AG08396 (cell line): ENCODE data around the gene ELANE.
A peak's percentile ranks its signal among the peaks of the same experiment; 100 is the strongest.
"Not testable (repeated sequence)": the region's sequence is repeated elsewhere in the genome, so short reads cannot be mapped to it uniquely, and the experiment has no call there.

ENCODE experiments used
- DNase-seq: peaks from one replicate; pipeline ENCODE4 v3.0.0; 2012; ENCODE audit warnings: low spot score, mixed read lengths

Gene ELANE

DNA sequence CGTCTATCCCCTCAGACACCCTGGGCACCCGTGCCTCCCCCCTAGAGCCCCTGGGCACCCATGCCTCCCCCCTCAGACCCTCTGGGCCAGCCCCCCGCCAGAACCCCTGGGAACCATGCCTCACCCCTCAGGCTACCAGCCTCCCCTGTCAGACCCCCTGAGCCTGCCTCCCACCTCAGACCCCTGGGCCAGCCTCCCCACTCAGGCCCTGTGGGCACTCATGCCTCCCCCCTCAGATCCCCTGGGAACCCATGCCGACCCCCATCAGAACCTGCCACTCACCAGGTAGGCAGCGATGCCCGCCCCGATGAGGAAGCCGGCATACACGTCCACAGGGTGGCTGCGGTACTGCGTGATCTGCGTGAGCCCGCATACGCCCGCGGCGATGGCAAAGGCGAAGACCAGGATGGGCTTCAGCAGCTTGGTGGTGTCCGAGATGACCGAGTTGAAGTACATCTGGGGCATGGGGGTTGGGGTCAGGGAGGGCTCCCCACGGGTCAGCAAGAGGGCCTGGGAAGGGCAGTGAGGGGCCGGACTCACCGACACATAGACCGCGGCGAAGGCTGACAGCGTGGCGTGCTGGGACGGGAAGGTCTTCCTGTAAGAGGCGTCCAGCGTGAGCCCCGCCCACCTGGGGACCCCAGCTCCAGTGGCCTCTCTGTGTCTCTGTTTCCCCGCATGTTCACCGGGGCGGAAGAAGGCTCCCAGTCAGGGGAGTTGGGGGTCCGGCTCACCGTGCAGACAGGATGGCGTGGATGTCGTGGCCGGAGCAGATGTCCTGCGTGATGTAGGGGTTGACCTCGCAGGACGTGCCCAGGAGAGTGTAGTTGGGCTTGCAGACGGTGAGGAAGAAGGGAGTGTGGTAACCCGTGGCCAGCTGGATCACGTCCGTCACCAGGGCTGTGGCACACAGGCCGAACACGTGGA is 37.7 kb upstream of the ELANE start:
- peak; percentile 39 for DNase-seq

DNA sequence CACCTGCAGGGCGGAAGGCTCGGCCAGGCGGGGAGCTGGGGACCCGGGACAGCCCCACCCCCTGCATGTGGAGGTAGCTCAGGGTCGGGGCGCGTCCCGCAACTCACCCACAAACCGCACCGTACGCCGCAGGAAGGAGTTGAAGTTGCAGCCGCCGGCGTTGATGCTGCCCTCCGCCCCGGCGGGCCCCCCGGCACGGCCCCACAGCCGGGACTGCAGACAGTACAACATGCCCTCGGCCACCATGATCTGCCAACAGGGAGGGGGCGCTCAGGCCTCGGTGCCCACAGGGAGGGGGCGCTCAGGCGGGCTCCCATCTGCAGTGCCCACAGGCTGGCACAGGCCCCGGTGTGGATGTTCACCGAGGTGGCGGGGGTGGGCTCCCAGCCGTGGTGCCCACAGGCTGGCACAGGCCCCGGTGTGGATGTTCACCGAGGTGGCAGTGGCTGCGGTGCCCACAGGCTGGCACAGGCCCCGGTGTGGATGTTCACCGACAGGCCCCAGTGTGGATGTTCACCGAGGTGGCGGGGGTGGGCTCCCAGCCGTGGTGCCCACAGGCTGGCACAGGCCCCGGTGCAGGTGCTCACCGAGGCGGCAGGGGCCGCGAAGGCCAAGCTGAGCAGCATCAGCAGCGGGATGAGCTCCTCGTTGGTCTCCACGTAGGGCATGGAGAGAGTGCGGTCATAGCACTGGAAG is 36.9 kb upstream of the ELANE start:
- no peak for DNase-seq

- DNase-seq = no peak
Observed at GRCh38 chr19:815775-816499, 36.2 kb upstream of the ELANE start.

GRCh38 chr19:816500-816857 is 35.6 kb upstream of the ELANE start:
- DNase-seq = no peak

- not testable (repeated sequence) for DNase-seq
Observed at GRCh38 chr19:820212-820611, 31.9 kb upstream of the ELANE start.

DNA sequence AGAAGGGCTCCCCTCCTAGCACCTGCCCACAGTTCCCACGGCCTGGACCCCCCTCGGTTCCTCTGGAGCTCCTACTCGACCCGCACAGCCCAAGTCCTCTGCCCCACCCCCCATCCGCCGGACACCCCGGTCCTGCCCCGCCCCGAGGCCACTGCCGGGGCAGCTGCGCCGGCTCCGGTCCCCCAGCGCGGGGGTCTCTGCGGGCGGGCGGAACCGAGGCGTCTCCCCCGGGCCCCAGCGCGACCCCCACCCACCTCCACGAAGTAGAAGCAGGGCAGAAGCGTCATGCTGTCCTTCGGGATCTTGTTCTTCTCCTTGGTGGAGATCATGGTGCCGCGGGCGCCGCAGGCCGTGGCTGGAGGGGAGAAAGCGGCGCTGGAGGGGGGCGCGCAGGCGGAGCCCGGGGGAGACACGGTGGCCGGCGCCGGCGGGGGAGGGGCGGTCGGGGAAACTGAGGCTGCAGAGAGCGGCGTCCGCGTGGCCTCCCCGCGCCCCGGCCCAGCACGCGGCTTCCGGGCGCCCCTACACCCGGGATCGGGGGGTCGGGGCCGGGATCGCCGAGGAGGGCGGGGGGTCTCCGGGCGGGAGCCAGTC is 30.8 kb upstream of the ELANE start:
- peak; percentile 54 for DNase-seq

- peak; percentile 41 for DNase-seq
Observed at GRCh38 chr19:821825-822503, 30.1 kb upstream of the ELANE start, which contains the start of gene PLPPR3. PLPPR3 (minus strand) TSS chr19:821955; CDS start chr19:821559, 396 bp downstream.

- DNase-seq = peak; percentile 66
Observed at GRCh38 chr19:823565-824121, 28.5 kb upstream of the ELANE start.

GRCh38 chr19:824885-825284 is 27.2 kb upstream of the ELANE start:
- DNase-seq = no peak

GRCh38 chr19:825897-826644 is 26.0 kb upstream of the ELANE start:
- no peak for DNase-seq

DNA sequence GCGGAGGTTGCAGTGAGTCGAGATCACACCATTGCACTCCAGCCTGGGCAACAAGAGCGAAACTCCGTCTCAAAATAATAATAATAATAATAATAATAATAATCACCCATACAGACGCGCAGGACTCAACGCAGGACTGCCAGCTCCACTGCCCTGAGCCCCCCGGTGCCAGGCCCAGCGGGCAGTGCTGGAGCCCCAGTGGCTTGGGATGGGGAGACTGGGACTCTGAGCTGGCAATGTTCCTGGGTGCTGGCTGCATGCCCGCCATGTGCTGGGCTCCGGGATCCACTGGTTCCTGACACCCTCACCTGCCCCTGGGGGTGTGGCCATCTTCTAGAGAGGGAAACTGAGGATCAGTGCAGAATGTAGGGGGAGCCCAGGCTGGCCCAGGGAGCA is 24.8 kb upstream of the ELANE start:
- no peak for DNase-seq

- no peak for DNase-seq
Observed at GRCh38 chr19:827710-828321, 24.3 kb upstream of the ELANE start, which contains the start of gene AZU1. AZU1 (plus strand) TSS chr19:827837; CDS start chr19:827847, 10 bp downstream.

DNA sequence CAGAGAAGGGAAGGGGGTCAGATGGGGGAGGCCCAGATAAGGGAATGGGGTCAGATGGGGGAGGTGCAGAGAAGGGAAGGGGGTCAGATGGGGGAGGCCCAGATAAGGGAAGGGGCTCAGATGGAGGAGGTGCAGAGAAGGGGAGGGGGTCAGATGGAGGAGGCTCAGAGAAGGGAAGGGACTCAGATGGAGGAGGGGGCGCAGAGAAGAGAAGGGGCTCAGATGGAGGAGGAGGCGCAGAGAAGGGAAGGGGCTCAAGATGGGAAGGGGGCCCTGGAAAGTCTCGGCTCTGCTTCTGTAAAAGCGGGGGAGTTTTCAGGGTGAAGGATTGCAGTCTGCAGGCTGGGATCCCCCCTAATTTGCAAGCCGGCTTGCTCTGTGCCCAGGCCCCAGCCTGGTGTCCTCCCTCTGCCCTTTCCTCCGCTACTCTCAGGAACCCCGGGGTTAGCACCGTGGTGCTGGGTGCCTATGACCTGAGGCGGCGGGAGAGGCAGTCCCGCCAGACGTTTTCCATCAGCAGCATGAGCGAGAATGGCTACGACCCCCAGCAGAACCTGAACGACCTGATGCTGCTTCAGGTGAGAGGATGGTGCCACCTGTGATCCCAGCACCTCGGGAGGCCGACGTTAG is 22.9 kb upstream of the ELANE start:
- no peak for DNase-seq

DNA sequence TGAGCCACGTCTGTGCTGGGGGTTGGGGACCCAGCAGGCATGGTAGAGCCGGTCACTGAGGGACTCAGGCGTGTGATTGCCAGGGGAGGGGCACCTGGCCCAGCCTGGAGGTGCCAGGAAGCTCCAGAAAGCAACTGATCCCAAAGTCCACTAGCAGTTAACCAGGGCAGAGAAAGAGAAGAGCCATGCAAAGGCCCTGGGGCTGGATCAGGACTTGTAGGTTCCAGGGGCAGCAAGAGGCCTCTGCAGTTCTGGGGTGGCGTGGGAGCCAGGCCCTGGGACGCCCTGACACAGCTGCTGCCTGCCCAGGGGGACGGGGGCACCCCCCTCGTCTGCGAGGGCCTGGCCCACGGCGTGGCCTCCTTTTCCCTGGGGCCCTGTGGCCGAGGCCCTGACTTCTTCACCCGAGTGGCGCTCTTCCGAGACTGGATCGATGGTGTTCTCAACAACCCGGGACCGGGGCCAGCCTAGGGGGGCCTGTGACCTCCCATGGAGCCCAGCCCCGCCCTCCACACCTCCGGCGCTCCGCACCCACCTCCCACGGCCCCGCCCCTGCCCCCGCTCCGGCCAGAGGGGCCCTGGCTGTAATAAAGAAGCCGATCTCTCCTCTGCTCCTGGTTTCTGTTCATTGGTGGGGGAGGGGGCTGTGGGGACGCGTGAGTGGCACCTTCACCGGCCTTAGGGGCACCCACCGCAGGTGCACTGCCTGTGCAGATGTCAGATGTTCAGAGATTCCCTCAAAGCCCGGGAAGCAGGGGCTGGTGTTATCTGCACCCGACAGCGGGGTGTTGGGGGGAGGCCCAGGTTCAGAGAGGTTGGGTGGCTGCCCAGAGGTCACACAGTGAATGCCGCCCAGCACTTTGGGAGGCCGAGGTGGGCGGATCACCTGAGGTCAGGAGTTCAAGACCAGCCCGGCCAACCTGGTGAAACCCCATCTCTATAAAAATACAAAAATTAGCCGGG is 20.4 kb upstream of the ELANE start:
- no peak for DNase-seq

DNA sequence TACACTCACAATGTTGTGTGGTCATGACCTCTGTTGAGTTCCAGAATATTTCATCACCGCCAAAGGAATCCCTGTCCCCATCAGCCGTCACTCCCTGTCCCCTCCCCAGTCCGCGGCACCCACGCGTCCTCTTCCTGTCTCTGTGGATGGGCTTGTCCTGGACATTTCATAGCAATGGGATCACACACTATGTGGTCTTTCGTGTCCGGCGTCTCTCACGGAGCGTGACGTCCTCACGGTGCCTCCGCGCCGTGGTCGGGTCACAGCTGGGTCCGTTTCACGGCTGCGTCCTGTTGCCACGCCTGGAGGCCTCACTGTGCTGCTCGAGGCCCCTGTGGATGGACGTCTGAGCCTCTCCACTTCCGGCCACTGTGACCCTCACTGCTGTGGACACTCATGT is 17.9 kb upstream of the ELANE start:
- DNase-seq = no peak

GRCh38 chr19:835210-835810 is 16.8 kb upstream of the ELANE start:
- DNase-seq = no peak

- no peak for DNase-seq
Observed at GRCh38 chr19:840519-841206, 11.4 kb upstream of the ELANE start, which contains the start of gene PRTN3. PRTN3 (plus strand) TSS chr19:840999; CDS start chr19:841009, 10 bp downstream.
